GM12873 (cell line): ENCODE results near the gene CTNNBL1.

Experiments used
- TF ChIP-seq, protein P1 (sequence below): IDR thresholded peaks from 2 replicates; pipeline ENCODE4 v1.5.1; 2012; ENCODE audit warnings: low read depth, mild to moderate bottlenecking, moderate library complexity, low read length, control low read depth; ENCODE audit not compliant: insufficient read depth; ENCODE audit errors: missing control alignments

Gene CTNNBL1

DNA sequence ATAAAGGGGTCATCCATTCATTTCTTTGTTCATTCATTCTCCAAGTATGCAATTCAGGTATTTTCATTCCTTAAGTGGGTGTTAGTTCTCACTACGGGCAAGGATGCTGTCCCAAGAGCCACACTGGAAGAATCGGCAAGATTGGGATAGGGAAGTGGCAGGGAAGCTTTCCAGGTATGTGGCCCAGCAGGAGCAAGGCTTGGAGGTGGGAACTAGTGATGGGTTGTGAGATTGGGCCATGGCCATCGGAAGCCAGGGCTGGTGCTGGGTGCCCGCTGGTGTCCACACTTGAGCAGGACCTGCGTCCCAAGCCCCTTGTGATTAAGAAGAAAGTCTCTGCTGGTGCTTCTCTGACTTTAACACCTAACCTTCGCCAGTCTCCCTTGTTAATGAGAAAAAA, 224.2 kb downstream of the CTNNBL1 start:
- TF ChIP-seq, protein P1, sequence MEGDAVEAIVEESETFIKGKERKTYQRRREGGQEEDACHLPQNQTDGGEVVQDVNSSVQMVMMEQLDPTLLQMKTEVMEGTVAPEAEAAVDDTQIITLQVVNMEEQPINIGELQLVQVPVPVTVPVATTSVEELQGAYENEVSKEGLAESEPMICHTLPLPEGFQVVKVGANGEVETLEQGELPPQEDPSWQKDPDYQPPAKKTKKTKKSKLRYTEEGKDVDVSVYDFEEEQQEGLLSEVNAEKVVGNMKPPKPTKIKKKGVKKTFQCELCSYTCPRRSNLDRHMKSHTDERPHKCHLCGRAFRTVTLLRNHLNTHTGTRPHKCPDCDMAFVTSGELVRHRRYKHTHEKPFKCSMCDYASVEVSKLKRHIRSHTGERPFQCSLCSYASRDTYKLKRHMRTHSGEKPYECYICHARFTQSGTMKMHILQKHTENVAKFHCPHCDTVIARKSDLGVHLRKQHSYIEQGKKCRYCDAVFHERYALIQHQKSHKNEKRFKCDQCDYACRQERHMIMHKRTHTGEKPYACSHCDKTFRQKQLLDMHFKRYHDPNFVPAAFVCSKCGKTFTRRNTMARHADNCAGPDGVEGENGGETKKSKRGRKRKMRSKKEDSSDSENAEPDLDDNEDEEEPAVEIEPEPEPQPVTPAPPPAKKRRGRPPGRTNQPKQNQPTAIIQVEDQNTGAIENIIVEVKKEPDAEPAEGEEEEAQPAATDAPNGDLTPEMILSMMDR: no peak

DNA sequence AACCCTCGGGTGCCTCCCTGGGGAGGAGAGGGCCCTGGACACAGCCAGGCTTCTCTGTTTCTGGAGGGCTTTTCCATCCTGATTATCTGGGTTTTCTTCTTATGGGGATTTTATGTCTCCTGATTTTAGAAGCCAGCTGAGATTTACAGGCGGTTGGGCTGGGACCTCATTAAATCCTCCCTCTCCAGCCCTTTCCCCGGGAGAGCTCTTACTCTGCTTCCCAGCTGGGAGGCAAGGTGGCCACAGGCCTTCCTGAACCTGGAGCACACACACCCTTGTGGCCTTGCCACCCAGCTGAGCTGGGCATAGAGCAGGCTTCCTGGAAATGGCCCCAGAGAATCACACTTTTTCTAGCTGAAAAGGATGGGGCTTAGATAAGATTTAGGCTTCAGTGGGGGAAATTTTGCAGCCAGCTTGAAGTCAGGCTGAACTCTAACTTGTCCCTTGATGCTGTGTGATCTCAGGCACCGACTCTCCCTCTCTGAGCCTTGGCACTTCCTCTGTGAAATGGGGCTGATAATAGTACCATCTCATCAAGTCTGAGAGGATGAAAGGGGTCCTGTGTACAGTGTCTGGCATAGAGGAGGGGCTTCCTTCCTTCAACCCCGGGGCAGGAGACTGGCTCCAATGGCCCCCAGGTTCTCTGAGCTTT, 225.7 kb downstream of the CTNNBL1 start:
- TF ChIP-seq, protein P1: no peak

DNA sequence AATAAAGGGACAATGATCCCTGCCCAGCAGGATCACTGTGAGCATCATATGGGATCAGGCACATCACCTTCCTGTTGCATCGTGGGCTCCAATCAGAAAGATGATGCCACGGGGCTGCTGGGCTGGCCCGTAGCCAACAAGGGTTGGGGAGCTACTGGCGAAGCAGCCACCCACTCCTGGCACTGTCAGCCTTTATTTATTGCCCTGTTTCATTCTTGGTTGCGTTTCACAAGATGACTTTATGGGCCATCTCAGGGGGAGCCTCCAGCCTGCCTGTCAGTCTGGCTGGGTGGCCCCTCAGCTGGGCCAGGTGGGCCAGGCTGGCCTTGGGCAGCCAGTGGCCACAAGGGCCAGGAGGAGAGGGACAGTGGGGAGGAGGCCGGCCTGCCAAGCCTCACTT, 226.4 kb downstream of the CTNNBL1 start:
- TF ChIP-seq, protein P1: no peak

DNA sequence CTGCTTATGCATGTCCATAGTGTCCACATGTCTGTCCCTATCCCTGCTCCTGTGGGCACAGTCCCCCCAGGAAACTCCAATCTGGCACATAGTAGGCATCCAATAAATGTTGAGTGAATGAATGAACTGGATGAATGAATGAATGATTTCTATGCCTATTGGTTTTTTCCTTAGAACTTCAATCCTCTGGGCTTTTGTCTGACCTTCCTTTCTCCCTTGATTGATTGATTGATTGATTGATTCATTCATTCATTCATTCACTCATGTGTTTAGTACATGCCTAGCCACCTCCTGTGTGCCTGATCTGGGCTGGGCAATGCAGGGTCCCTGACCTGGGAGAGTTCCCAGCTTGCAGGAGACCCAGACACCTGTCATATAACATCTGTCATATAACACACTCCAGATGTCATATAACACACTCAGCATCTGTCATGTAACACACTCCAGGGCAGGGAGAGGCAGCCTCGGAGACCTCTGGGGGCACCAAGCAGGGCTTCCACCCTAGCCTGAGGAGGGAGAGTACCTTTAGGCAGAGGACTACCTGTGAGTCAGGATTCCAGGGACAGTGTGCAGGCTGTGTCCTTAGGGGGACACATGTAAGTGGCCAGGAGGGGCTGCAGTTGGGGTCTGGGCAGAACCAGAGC, 227.0 kb downstream of the CTNNBL1 start:
- TF ChIP-seq, protein P1: no peak

DNA sequence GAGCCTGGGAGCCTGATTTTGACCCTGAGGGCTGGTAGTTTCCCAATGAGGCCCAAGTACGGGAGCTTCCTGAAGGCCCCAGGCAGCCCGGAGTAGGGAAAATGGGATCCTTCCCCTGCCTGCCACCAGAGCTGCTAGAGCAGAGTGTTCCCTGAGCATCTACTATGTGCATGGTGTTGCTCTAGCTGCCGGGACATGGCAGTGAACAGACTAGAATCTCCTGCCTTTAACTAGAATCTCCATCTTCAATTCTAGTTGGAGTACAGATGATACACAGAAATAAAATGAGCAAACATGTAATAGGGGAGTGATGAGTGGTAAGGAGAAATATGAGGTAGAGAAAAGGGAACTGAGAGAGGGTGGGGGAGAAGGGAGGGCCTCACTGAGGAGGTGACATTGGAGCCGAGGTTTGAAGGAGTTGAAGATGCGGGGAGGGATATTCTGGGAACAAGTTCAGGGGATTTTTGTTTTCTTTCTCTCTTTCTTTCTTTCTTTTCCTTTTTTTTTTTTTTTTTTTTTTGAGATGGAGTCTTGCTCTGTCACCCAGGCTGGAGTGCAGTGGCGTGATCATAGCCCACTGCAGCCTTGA, 227.6 kb downstream of the CTNNBL1 start:
- TF ChIP-seq, protein P1: no peak
